ENCODE data around the gene MSH5. TPM values are rescaled to one million over a fixed set of nuclear protein-coding genes. Genes with fewer than 3 reads are reported as not detected.

Gene MSH5
- total RNA-seq, 1 donor: 8.6 TPM

Small RNA genes within 50 kb of the gene (small RNA-seq; reads per million reads assigned to genes)
- gene LY6G6D (not detected), gene MIR4646 (0.14 reads per million), gene MSH5-SAPCD1 (not detected), gene RF00019 (not detected), gene RNU6-850P (not detected), gene SAPCD1 (not detected)

Other genes with a start within 250 kb of the MSH5 start
- 1.1 TPM in 1 of 2 replicates, not detected in the other for gene MICB, start 241.9 kb upstream of the MSH5 start, total RNA-seq
- gene MCCD1, start 211.0 kb upstream of the MSH5 start, total RNA-seq: not detected in 2 replicates
- gene DDX39B, start 198.0 kb upstream of the MSH5 start, total RNA-seq: 338 and 413 TPM in 2 replicates
- 0.43 and 1.2 TPM in 2 replicates for gene ATP6V1G2, start 193.4 kb upstream of the MSH5 start, total RNA-seq
- 37.8 and 46.3 TPM in 2 replicates for gene NFKBIL1, start 192.4 kb upstream of the MSH5 start, total RNA-seq
- gene LTA, start 167.7 kb upstream of the MSH5 start, total RNA-seq: not detected in 2 replicates
- 1.2 and 1.5 TPM in 2 replicates for gene TNF, start 164.4 kb upstream of the MSH5 start, total RNA-seq
- not detected in 2 replicates for gene LTB, start 157.6 kb upstream of the MSH5 start, total RNA-seq
- gene LST1, start 153.7 kb upstream of the MSH5 start, total RNA-seq: not detected in 2 replicates
- not detected in 2 replicates for gene NCR3, start 147.0 kb upstream of the MSH5 start, total RNA-seq
- not detected in 2 replicates for gene AIF1, start 124.8 kb upstream of the MSH5 start, total RNA-seq
- 56.5 and 78.9 TPM in 2 replicates for gene PRRC2A, start 119.3 kb upstream of the MSH5 start, total RNA-seq
- 161 and 237 TPM in 2 replicates for gene BAG6, start 87.3 kb upstream of the MSH5 start, total RNA-seq
- 0.79 and 0.98 TPM in 2 replicates for gene APOM, start 84.1 kb upstream of the MSH5 start, total RNA-seq
- 25.3 and 25.9 TPM in 2 replicates for gene C6orf47, start 79.2 kb upstream of the MSH5 start, total RNA-seq
- 18.0 and 27.1 TPM in 2 replicates for gene GPANK1, start 75.0 kb upstream of the MSH5 start, total RNA-seq
- 185 and 211 TPM in 2 replicates for gene CSNK2B, start 73.9 kb upstream of the MSH5 start, total RNA-seq
- gene LY6G5B, start 70.0 kb upstream of the MSH5 start, total RNA-seq: 4.9 and 5.9 TPM in 2 replicates
- gene LY6G5C, start 58.9 kb upstream of the MSH5 start, total RNA-seq: not detected in 2 replicates
- gene ABHD16A, start 36.7 kb upstream of the MSH5 start, total RNA-seq: 42.8 and 64.6 TPM in 2 replicates
- gene LY6G6F, start 33.1 kb upstream of the MSH5 start, total RNA-seq: not detected in 2 replicates
- not detected in 2 replicates for gene LY6G6D, start 24.7 kb upstream of the MSH5 start, total RNA-seq
- 0.39 and 3.5 TPM in 2 replicates for gene LY6G6C, start 18.3 kb upstream of the MSH5 start, total RNA-seq
- 0.39 and 0.54 TPM in 2 replicates for gene MPIG6B, start 16.6 kb upstream of the MSH5 start, total RNA-seq
- 120 and 147 TPM in 2 replicates for gene DDAH2, start 10.7 kb upstream of the MSH5 start, total RNA-seq
- 568 and 799 TPM in 2 replicates for gene CLIC1, start 3.5 kb upstream of the MSH5 start, total RNA-seq
- 0.79 TPM in 1 of 2 replicates, not detected in the other for gene SAPCD1, start 22.7 kb downstream of the MSH5 start, total RNA-seq
- 3.8 and 4.7 TPM in 2 replicates for gene VWA7, start 37.3 kb downstream of the MSH5 start, total RNA-seq
- gene VARS1, start 55.7 kb downstream of the MSH5 start, total RNA-seq: 30.2 and 90.0 TPM in 2 replicates
- 20.4 and 36.8 TPM in 2 replicates for gene LSM2, start 67.0 kb downstream of the MSH5 start, total RNA-seq
- gene HSPA1L, start 75.3 kb downstream of the MSH5 start, total RNA-seq: 0.11 and 1.6 TPM in 2 replicates
- gene HSPA1A, start 75.5 kb downstream of the MSH5 start, total RNA-seq: 65.7 and 80.9 TPM in 2 replicates
- gene HSPA1B, start 87.7 kb downstream of the MSH5 start, total RNA-seq: 46.0 and 136 TPM in 2 replicates
- 53.0 and 62.0 TPM in 2 replicates for gene NEU1, start 122.8 kb downstream of the MSH5 start, total RNA-seq
- 0.11 TPM in 1 of 2 replicates, not detected in the other for gene SLC44A4, start 139.0 kb downstream of the MSH5 start, total RNA-seq
- 47.1 and 61.5 TPM in 2 replicates for gene EHMT2, start 157.7 kb downstream of the MSH5 start, total RNA-seq
- gene ZBTB12, start 162.1 kb downstream of the MSH5 start, total RNA-seq: 2.9 and 4.7 TPM in 2 replicates
- gene C2, start 187.7 kb downstream of the MSH5 start, total RNA-seq: 0.22 and 1.6 TPM in 2 replicates
- gene CFB, start 206.1 kb downstream of the MSH5 start, total RNA-seq: 0.39 TPM in 1 of 2 replicates, not detected in the other
- gene NELFE, start 219.0 kb downstream of the MSH5 start, total RNA-seq: 82.8 and 105 TPM in 2 replicates
- 63.2 and 74.0 TPM in 2 replicates for gene SKIC2, start 219.2 kb downstream of the MSH5 start, total RNA-seq
- 23.9 and 28.6 TPM in 2 replicates for gene DXO, start 232.1 kb downstream of the MSH5 start, total RNA-seq
- 2.2 and 6.3 TPM in 2 replicates for gene C4A, start 242.1 kb downstream of the MSH5 start, total RNA-seq

Data from placental epithelial cell (primary cell).